Measurements from ENCODE around the gene SERP2.

Gene SERP2

GRCh38 chr13:44382635-44383145 is 9.1 kb downstream of the SERP2 start:
- H3K79me2 ChIP-seq (ENCODE audit: low read length), result no peaks in the 10 kb centered on the region
- H3K36me3 ChIP-seq (replicated peaks; ENCODE audit: low read depth, low read length), result no peaks in the 10 kb centered on the region
- no peaks in the 10 kb centered on the region for H4K20me1 ChIP-seq (ENCODE audit: insufficient read depth, low read length)
- H3K9me3 ChIP-seq (ENCODE audit: insufficient read depth, low read length), result no peaks in the 10 kb centered on the region
- H3K4me2 ChIP-seq (ENCODE audit: low read length), result no peak overlapping the region
- no peak overlapping the region for H3K4me3 ChIP-seq (ENCODE audit: low read length)
- no peak overlapping the region for H3K27ac ChIP-seq (ENCODE audit: low read length)
- H2AFZ ChIP-seq (ENCODE audit: low read depth, low read length), result no peak overlapping the region
- TF ChIP-seq CTCF (IDR thresholded peaks at IDR 0.05; ENCODE audit: low read depth, low read length), result no peak
- H3K4me1 ChIP-seq (ENCODE audit: low read length), result no peaks in the 10 kb centered on the region
- H3K9ac ChIP-seq (ENCODE audit: low read length), result no peak overlapping the region
- peaks cover 50% of the 10 kb centered on the region for H3K27me3 ChIP-seq (ENCODE audit: low read depth, low read length)

GRCh38 chr13:44383945-44384344 is 10.3 kb downstream of the SERP2 start:
- no peaks in the 10 kb centered on the region for H4K20me1 ChIP-seq (ENCODE audit: insufficient read depth, low read length)

GRCh38 chr13:44384778-44385177 is 11.2 kb downstream of the SERP2 start:
- Histone ChIP-seq H3K4me1 (ENCODE audit: low read length) (peaks cover 5% of the 10 kb centered on the region), H3K27ac (ENCODE audit: low read length) (no peak overlapping the region), H2AFZ (ENCODE audit: low read depth, low read length) (no peak overlapping the region), H3K79me2 (ENCODE audit: low read length) (no peaks in the 10 kb centered on the region), H3K27me3 (ENCODE audit: low read depth, low read length) (peaks cover 30% of the 10 kb centered on the region), H4K20me1 (ENCODE audit: insufficient read depth, low read length) (no peaks in the 10 kb centered on the region), H3K9me3 (ENCODE audit: insufficient read depth, low read length) (no peaks in the 10 kb centered on the region), H3K4me2 (ENCODE audit: low read length) (no peak overlapping the region), H3K36me3 (replicated peaks; ENCODE audit: low read depth, low read length) (no peaks in the 10 kb centered on the region), H3K4me3 (ENCODE audit: low read length) (no peak overlapping the region), H3K9ac (ENCODE audit: low read length) (no peak overlapping the region)
- TF ChIP-seq EZH2phosphoT487 (IDR thresholded peaks at IDR 0.05; ENCODE audit: low read depth) (no peak), CTCF (IDR thresholded peaks at IDR 0.05; ENCODE audit: low read depth, low read length) (no peak)

More at GRCh38 chr13:44383945-44384344, 10.3 kb downstream of the SERP2 start:
- no peaks in the 10 kb centered on the region for H3K9me3 ChIP-seq (ENCODE audit: insufficient read depth, low read length)
- no peak overlapping the region for H3K9ac ChIP-seq (ENCODE audit: low read length)
- H3K27ac ChIP-seq (ENCODE audit: low read length), result no peak overlapping the region
- no peak overlapping the region for H3K4me3 ChIP-seq (ENCODE audit: low read length)
- H3K4me1 ChIP-seq (ENCODE audit: low read length), result peaks cover 2% of the 10 kb centered on the region
- no peak overlapping the region for H3K4me2 ChIP-seq (ENCODE audit: low read length)
- no peaks in the 10 kb centered on the region for H3K36me3 ChIP-seq (replicated peaks; ENCODE audit: low read depth, low read length)
- TF ChIP-seq EZH2phosphoT487 (IDR thresholded peaks at IDR 0.05; ENCODE audit: low read depth), result no peak
- no peak for TF ChIP-seq CTCF (IDR thresholded peaks at IDR 0.05; ENCODE audit: low read depth, low read length)
- peaks cover 38% of the 10 kb centered on the region for H3K27me3 ChIP-seq (ENCODE audit: low read depth, low read length)
- no peaks in the 10 kb centered on the region for H3K79me2 ChIP-seq (ENCODE audit: low read length)
- H2AFZ ChIP-seq (ENCODE audit: low read depth, low read length), result no peak overlapping the region

GRCh38 chr13:44385401-44385800 is 11.8 kb downstream of the SERP2 start:
- Histone ChIP-seq H3K4me1 (ENCODE audit: low read length) (peaks cover 5% of the 10 kb centered on the region), H2AFZ (ENCODE audit: low read depth, low read length) (no peak overlapping the region), H3K27ac (ENCODE audit: low read length) (no peak overlapping the region), H3K27me3 (ENCODE audit: low read depth, low read length) (peaks cover 25% of the 10 kb centered on the region), H4K20me1 (ENCODE audit: insufficient read depth, low read length) (no peaks in the 10 kb centered on the region), H3K4me2 (ENCODE audit: low read length) (no peak overlapping the region), H3K79me2 (ENCODE audit: low read length) (no peaks in the 10 kb centered on the region), H3K9me3 (ENCODE audit: insufficient read depth, low read length) (no peaks in the 10 kb centered on the region), H3K36me3 (replicated peaks; ENCODE audit: low read depth, low read length) (no peaks in the 10 kb centered on the region), H3K9ac (ENCODE audit: low read length) (no peak overlapping the region), H3K4me3 (ENCODE audit: low read length) (no peak overlapping the region)
- TF ChIP-seq CTCF (IDR thresholded peaks at IDR 0.05; ENCODE audit: low read depth, low read length) (no peak), EZH2phosphoT487 (IDR thresholded peaks at IDR 0.05; ENCODE audit: low read depth) (no peak)
